ENCODE data around the gene OR6J1.

OR6J1 gene

GRCh38 chr14:22671622-22672021 lies 27.5 kb upstream of the OR6J1 start:
- no peak for DNase-seq (ENCODE audit: low read depth in 1 of 2, low spot score in 1 of 2)
- Histone ChIP-seq H3K4me3 (replicated peaks; ENCODE audit: insufficient read depth, low read length) (no peak overlapping the region), H3K27me3 (ENCODE audit: insufficient read depth, poor library complexity, severe bottlenecking) (no peaks in the 10 kb centered on the region), H3K27ac (replicated peaks) (no peak overlapping the region)
- TF ChIP-seq POLR2AphosphoS5 (IDR thresholded peaks at IDR 0.05; ENCODE audit: low read depth) (no peak), GABPA (IDR thresholded peaks at IDR 0.05; ENCODE audit: low read depth) (no peak), SPI1 (IDR thresholded peaks at IDR 0.05; ENCODE audit: borderline replicate concordance, low read depth) (no peak), CTCF (IDR thresholded peaks at IDR 0.05; ENCODE audit: insufficient read depth, low read length) (no peak), REST (IDR thresholded peaks at IDR 0.05; ENCODE audit: insufficient replicate concordance, low read depth) (no peak)

GRCh38 chr14:22668863-22669262 lies 24.7 kb upstream of the OR6J1 start:
- no peak overlapping the region for H3K4me3 ChIP-seq (replicated peaks; ENCODE audit: insufficient read depth, low read length)
- no peak overlapping the region for H3K27ac ChIP-seq (replicated peaks)
- H3K27me3 ChIP-seq (ENCODE audit: insufficient read depth, poor library complexity, severe bottlenecking) = no peaks in the 10 kb centered on the region
- TF ChIP-seq SPI1 (IDR thresholded peaks at IDR 0.05; ENCODE audit: borderline replicate concordance, low read depth) (no peak), GABPA (IDR thresholded peaks at IDR 0.05; ENCODE audit: low read depth) (no peak), CTCF (IDR thresholded peaks at IDR 0.05; ENCODE audit: insufficient read depth, low read length) (no peak), POLR2AphosphoS5 (IDR thresholded peaks at IDR 0.05; ENCODE audit: low read depth) (no peak), REST (IDR thresholded peaks at IDR 0.05; ENCODE audit: insufficient replicate concordance, low read depth) (no peak)
- no peak for DNase-seq (ENCODE audit: low read depth in 1 of 2, low spot score in 1 of 2)

GRCh38 chr14:22668417-22668816 lies 24.3 kb upstream of the OR6J1 start:
- Histone ChIP-seq H3K27ac (replicated peaks) (no peak overlapping the region), H3K27me3 (ENCODE audit: insufficient read depth, poor library complexity, severe bottlenecking) (no peaks in the 10 kb centered on the region), H3K4me3 (replicated peaks; ENCODE audit: insufficient read depth, low read length) (no peak overlapping the region)
- no peak for DNase-seq (ENCODE audit: low read depth in 1 of 2, low spot score in 1 of 2)
- no peak for TF ChIP-seq REST (IDR thresholded peaks at IDR 0.05; ENCODE audit: insufficient replicate concordance, low read depth)
- TF ChIP-seq CTCF (IDR thresholded peaks at IDR 0.05; ENCODE audit: insufficient read depth, low read length) = no peak
- TF ChIP-seq SPI1 (IDR thresholded peaks at IDR 0.05; ENCODE audit: borderline replicate concordance, low read depth) = no peak
- TF ChIP-seq POLR2AphosphoS5 (IDR thresholded peaks at IDR 0.05; ENCODE audit: low read depth) = no peak
- no peak for TF ChIP-seq GABPA (IDR thresholded peaks at IDR 0.05; ENCODE audit: low read depth)

All from HL-60 (cell line).